NCI-H146 (cell line): ENCODE results near the gene KREMEN2.

Source experiments
- DNase-seq: peaks from one replicate; lab custom pipeline; 2025; lab: John Stamatoyannopoulos, UW

The KREMEN2 gene

DNA sequence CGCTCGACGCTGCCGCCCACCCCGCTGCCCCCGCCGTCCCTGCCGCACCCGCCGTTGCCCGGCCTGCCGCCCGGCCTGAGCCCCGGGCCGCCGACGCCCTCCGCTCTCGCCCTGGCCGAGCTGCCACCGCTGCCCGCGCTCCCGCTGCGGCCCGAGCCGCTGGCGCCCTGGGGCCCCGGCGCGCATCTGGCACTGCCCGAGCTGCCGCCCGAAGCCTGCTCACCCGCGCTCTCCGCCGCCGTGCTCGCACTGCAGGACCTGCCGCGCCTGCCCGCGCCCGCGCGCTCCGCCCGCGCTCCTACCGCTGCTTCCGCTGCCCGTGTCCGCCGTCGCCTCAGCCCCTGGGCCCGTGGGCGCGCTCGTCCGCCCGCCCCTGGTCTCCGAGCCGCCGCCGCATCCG, 40.2 kb downstream of the KREMEN2 start:
- DNase-seq = peak; percentile 54

DNA sequence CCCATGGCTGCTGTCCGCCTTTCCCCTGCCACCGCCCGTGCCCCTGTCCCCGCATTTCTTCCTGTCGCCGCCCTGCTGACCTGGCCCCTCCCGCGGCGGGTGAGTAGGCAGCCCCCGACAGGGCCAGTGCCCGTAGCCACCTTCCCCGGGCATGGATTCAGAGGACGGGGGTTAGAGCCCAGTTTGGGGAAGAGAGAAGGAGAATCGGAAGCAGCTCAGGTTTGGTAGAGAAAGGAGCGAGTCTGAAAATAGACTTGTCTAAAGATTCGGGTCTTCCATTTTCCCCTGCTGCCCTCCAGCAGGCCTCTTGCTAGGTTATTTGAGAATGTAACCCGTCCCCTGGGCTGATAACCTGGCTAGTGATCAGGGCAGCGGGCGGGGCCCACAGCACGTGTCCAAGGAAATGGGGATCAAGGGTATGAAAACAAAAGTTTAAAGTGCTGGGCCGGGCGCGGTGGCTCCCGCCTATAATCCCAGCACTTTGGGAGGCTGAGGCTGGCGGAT, 40.8 kb downstream of the KREMEN2 start:
- DNase-seq = peak; percentile 56

DNA sequence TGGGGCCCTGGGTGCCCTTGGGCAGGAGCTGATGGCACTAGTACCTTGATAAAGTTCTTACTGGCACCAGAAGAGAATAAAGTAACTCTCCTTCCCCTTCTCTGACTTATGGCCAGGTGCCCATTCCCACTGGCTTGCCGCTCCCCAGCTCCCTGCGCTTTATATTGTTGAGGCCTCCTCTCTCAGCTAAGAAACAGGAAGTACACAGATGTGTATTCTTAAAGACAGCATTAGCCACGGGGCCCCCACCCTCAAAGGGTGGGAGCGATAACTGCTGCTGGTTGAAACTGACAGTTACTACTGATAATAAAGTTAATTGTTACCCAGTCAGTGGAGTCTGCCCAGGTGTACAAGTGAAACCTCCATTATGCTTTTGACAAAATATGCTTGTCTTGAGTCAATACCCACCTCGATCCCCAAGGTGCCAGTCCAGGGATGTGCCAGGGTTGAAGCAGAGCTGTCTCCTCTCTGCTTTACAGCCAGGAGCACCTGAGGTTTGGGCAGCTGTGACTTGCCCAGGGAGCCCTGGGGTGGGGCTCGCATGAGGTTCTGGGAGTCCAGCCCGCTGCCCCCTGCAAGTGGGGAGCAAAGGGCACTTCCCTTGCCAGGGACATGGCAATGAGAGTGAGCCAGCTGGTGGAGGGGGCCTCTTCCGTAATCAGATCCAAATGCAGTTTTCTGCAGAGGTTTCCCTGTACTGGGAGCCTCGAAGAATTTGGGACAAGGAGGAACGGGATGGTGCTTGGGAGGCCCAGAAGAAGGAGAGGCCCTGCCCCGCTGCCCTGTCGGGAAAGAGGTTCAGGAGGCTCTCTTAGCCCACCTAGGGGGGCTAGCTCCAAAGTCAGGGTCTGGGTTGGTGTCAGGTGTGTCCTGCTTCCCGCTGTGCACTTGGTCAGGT, 43.2 kb downstream of the KREMEN2 start:
- DNase-seq = no peak

DNA sequence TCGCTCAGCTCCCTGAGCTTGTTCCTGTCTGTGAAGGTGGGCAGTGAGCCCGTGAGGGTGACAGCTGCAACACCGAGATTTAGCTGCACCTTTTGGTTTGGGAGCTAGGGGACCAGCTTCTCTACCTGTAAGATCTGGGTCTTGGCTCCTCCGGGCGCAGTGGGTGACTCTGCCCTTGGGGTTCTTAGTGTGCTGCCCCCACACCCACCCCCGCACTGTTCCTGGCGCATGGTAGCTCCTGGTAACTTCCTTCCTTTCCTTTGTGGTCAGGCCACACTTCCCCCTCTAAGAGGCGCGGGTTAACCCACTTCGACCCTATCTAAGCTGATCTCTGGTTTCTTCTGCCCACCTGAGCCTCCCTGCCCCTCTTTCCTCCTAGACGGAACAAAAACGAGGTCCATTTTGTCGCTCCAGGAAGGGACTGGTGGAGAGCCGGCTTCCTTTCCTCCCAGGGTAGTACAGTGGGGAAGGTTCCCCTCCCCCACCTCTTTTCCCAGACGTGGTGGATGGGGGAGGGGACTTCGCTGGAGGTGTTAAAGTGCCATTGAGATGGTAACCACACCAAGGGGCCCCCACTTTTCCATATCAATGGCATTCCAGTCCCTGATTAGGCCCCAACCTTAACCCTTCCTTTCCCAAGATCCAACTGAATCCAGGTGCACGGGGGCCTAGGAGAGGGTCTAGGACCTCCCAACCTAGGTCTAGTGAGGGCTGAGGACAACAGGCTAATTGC, 44.0 kb downstream of the KREMEN2 start:
- DNase-seq = no peak

DNA sequence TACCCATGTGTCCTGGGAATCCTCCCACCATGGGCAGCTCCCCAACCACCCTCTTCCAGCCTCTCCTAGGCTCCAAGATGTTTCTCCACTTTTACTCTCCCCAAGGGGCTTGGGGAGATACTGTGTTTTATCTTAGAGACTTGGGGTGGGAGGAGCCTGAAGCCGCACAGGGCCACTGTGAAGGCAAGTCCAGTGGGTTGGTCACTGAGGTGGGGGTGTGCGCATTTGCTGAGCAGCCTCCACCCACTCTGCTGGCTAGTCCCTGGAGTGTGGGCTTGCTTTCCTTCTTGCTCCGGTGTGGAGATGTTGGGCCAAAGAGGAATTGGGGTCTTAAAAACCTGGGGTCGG, 44.6 kb downstream of the KREMEN2 start:
- DNase-seq = no peak

DNA sequence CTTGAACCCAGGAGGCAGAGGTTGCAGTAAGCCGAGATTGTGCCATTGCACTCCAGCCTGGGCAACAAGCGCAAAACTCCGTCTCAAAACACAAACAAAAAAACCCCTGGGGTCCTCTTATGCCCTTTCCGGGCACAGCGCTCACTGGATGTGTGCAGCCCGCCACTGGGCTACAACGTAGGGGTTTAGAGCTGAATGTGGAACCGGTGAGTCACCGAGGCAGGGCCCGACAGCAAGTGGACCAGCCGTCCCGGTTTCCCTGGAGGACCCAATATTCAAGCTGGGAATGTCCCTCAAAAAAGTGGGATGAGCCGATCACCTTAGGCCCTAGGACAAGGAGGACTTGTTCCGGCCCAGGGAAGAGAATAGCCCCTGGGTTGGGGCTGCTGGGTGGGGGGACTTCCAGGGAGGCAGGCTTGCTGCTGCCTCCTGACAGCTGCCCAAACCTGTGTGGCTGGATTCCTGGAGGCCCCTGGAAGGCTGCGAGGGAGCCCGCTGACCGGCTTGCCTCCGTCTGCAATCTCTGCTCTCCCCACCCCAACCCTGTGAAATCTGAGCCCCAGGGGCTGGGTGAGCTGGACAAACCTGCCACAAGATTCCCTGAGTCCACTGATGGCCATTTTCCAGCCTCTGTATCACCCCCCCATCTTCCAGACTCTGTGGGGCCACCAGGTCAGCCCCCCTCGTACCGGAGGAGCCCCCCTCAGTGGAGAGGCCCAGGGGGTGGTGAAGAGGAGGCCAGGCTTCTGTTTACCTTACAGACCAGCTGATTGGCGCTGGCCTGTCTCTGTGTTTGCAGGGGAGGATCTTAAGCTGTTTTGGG, 45.7 kb downstream of the KREMEN2 start:
- DNase-seq = no peak

DNA sequence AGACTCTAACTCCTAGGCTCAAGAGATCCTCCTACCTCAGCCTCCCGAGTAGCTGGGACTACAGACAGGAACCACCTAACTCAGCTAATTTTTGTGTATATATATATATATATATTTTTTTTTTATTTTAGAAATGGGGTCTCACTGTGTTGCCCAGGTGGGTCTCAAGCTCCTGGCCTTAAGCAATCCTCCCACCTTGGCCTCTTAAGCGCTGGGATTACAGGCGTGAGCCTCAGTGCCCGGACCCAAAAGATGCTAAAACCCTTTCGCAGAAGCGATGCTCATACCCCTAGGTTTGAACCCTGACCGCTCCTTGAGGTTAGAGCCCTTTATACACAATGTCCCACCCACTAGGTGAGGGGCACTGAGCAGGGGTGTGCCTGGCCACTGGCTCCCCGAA, 46.4 kb downstream of the KREMEN2 start:
- DNase-seq = no peak

DNA sequence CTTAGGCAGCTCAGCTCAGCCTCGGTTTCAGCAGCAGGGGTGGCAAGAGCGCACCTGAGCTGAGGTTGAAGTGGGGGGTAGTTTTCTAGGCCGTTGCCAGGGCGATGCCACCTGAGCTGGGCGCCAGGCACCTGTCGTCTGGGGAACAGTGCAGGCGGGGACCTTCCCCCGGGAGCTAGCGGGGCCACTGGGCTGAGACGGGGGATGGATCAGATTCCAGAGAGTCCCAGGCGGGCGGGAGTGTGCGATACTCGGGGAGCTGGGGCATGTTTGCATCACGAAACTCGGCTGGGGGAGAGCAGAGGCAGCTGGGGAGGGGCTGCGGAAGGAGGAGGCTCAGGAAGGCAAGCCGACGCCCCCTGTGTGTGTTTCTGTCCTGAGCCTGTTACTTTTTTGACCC, 48.2 kb downstream of the KREMEN2 start:
- DNase-seq = peak; percentile 78

DNA sequence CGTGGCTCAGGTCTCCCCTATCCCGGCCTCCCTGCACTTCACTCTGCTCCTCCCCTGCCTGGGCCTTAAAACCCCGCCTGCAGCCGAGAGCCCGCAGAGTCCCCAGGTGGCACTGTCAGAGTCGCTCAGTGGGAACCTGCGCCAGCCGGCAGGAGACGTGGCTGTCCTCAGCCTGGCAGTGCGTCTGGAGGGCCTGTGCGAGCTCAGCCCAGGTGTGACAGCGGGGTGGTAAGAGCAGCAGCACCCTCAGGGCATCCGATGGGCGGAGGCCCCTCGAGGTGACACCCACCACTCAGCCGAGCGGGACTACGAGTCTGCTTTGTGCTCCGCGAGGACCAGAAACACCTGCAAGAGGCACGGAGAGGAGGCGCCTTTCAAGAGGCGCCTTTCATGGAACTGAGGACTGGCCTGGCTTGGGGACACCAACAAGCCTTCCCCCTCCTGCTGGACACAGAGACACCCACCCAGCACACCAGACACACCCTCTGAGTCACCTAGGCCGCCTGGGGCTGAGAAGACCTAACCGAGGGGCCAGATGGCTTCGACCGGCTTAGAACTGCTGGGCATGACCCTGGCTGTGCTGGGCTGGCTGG, 48.8 kb downstream of the KREMEN2 start, which contains the start of gene CLDN9:
CLDN9 (plus strand) TSS at position 96 of the 593 bp plus-strand sequence; CDS start at position 536, 440 bp downstream.
- DNase-seq = peak; percentile 90

DNA sequence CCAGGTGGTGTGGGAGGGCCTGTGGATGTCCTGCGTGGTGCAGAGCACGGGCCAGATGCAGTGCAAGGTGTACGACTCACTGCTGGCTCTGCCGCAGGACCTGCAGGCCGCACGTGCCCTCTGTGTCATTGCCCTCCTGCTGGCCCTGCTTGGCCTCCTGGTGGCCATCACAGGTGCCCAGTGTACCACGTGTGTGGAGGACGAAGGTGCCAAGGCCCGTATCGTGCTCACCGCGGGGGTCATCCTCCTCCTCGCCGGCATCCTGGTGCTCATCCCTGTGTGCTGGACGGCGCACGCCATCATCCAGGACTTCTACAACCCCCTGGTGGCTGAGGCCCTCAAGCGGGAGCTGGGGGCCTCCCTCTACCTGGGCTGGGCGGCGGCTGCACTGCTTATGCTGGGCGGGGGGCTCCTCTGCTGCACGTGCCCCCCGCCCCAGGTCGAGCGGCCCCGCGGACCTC, 49.4 kb downstream of the KREMEN2 start:
- no peak for DNase-seq

DNA sequence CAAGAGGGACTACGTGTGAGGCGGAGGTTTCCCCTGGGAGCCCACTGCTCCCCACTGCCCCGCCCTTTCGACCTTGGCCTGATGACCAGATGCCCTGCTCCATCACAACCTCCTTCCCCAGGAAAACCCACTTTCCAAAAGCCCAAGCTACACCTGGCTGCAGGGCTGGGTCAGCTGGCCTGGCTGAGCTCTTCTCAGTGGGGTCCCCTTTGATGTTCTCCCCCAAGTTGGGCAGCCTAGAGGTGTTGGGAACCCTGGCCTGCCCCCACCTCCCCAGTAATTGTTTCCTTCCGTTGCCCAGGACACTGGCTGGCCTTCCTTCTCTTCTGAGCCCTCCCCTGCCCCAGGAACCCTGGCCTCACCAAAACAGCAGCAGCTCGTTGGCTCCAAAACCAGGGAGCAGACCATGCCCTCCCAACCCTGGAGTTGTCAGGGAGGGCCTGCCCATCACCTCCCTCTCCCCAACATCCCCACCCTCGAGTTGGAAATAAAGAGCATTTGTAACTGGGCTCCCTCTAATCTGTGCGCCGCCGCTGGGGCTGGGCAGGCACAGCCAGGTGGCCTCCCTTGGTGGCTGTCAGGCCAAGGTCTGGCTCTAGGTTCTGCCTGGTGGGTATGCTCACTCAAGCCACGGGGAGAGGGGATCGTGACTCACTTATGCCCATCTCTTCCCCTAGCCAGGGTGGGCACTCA, 50.1 kb downstream of the KREMEN2 start:
- DNase-seq = no peak

DNA sequence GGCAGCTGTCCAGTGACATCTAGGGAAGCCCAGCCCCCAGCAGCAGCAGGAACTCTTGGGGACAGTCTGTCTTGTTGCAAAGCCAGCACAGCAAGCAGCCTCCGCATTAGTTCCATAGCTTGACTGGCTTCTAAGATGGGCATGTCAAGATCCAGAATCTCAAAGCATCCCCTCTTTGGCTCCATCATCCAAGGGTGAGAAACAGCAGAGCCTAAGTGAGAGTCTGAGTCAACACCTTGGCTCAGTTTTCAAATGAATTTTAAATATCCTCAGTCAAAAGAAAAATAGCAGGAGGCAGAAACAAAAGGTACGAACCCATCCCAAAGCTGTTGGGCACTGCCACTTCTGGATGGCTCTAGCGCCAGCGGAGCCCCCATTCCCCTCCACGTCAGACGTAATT, 50.9 kb downstream of the KREMEN2 start:
- DNase-seq = no peak

DNA sequence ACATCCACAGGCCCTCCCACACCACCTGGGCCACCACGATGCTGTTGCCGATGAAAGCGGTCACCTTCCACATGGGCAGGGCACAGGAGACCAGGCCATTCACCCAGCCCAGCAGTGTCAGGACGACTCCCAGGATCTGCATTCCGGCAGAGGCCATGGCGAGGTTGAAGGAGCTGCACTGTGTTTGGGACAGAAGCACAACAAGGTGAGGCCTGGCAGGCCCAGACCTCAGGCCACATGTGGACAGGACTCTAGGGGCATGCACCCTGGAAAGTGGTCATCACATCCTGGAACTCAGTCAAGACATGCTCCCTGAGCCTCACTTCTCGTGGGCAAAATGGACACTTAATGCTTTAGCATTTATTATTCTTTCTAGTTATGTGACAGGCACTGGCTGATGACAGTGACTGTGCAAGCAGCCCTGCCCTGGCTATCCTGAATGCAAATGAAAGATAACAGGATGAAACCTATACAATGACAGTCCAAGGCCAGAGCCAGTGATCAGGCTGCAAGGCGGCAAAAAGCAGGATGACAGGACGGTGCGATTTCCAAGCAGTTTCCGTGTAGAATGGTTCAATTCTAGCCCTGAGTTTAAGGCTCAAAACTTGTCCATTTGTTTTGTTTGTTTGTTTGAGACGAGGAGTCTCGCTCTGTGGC, 51.9 kb downstream of the KREMEN2 start:
- no peak for DNase-seq

DNA sequence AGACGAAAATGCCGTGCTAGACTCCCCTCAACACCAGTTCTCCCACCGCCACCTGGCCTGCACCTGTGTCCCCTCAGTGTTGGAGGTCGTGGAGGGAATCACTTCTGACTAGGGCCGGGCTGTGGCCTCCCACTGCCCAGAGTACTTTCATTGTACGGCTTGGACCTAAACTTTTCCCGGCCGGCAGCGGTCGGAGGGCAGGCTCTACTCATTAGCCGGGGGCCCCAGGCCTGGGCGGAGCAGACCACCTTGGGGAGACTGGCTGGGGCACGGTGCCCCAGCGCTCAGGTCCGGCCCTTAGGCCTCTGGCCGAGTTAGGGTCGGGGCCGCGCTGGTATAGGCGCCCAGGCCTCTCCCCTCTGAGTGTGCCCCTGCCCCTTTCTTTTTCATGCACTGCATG, 53.3 kb downstream of the KREMEN2 start:
- no peak for DNase-seq
